Glutamatergic neuron (in vitro differentiated cells): ENCODE data around the gene HGFAC. TPM values are rescaled to one million over a fixed set of nuclear protein-coding genes. Genes with fewer than 3 reads are reported as not detected.
A peak's percentile ranks its signal among the peaks of the same experiment; 100 is the strongest.

Experiments used
- DNase-seq: peaks from one replicate; pipeline ENCODE4 v3.0.0; 2022
- H3K27ac Mint-ChIP-seq: one replicate; pipeline ENCODE4 v1.8.0; 2020; ENCODE audit warnings: mild to moderate bottlenecking, mixed read lengths, inconsistent platforms; ENCODE audit not compliant: unreplicated experiment
- H3K27me3 Mint-ChIP-seq: one replicate; pipeline ENCODE4 v1.8.0; 2020; ENCODE audit warnings: mild to moderate bottlenecking, moderate library complexity, mixed read lengths, inconsistent platforms; ENCODE audit not compliant: unreplicated experiment
- H3K36me3 Mint-ChIP-seq: one replicate; pipeline ENCODE4 v1.8.0; 2020; ENCODE audit warnings: mild to moderate bottlenecking, mixed read lengths, inconsistent platforms; ENCODE audit not compliant: unreplicated experiment
- H3K4me1 Mint-ChIP-seq: one replicate; pipeline ENCODE4 v1.8.0; 2020; ENCODE audit warnings: mild to moderate bottlenecking, low read depth, mixed read lengths, inconsistent platforms; ENCODE audit not compliant: unreplicated experiment
- H3K4me3 Mint-ChIP-seq: one replicate; pipeline ENCODE4 v1.8.0; 2020; ENCODE audit warnings: mild to moderate bottlenecking, mixed read lengths, inconsistent platforms; ENCODE audit not compliant: unreplicated experiment
- H3K9me3 Mint-ChIP-seq: one replicate; pipeline ENCODE4 v1.8.0; 2020; ENCODE audit warnings: mild to moderate bottlenecking, moderate library complexity, mixed read lengths, inconsistent platforms; ENCODE audit not compliant: unreplicated experiment
- CTCF ChIP-seq: fragments of 200-600 bp; sonication (generic); IDR thresholded peaks from one replicate; pipeline ENCODE4 v1.5.0; 2021; ENCODE audit not compliant: partially characterized antibody, unreplicated experiment
- total RNA-seq: library from RNA; stranded (reverse); fragmentation: NEBNext Ultra II Directional; extraction: Animal tissue kit (Norgen Biotek cat#: 25700); gene quantifications from one replicate; pipeline ENCODE4 v1.2.1, GENCODE V29; 2021; ENCODE audit not compliant: unreplicated experiment

Gene HGFAC
- total RNA-seq, 1 donor from 2014 or later: 9.4 TPM

GRCh38 chr4:3476341-3476747 lies 34.6 kb downstream of the HGFAC start:
- no peak for TF ChIP-seq CTCF
- no peaks in the 10 kb centered on the region for H3K9me3 Mint-ChIP-seq
- DNase-seq: peak; percentile 22
- H3K4me1 Mint-ChIP-seq: peaks cover 4% of the 10 kb centered on the region
- peaks cover 5% of the 10 kb centered on the region for H3K27me3 Mint-ChIP-seq
- no peaks in the 10 kb centered on the region for H3K36me3 Mint-ChIP-seq
- H3K27ac Mint-ChIP-seq: no peak overlapping the region
- no peak overlapping the region for H3K4me3 Mint-ChIP-seq

- no peaks in the 10 kb centered on the region for H3K36me3 Mint-ChIP-seq
These were observed 35.4 kb downstream of the HGFAC start for GRCh38 chr4:3476936-3477749.

GRCh38 chr4:3477750-3478430 lies 36.1 kb downstream of the HGFAC start:
- TF ChIP-seq CTCF: no peak
- DNase-seq: peak; percentile 23
- Mint-ChIP-seq H3K27me3 (peaks cover 5% of the 10 kb centered on the region), H3K4me1 (peaks cover 4% of the 10 kb centered on the region), H3K9me3 (peaks cover 2% of the 10 kb centered on the region), H3K4me3 (no peak overlapping the region), H3K36me3 (no peaks in the 10 kb centered on the region), H3K27ac (no peak overlapping the region)

More at GRCh38 chr4:3476936-3477749, 35.4 kb downstream of the HGFAC start:
- peak; percentile 13 for DNase-seq
- Mint-ChIP-seq H3K4me3 (no peak overlapping the region), H3K27me3 (peaks cover 5% of the 10 kb centered on the region), H3K27ac (no peak overlapping the region), H3K9me3 (no peaks in the 10 kb centered on the region), H3K4me1 (peaks cover 4% of the 10 kb centered on the region)
- no peak for TF ChIP-seq CTCF

- H3K4me3 Mint-ChIP-seq: no peak overlapping the region
- peaks cover 5% of the 10 kb centered on the region for H3K27me3 Mint-ChIP-seq
- no peak for TF ChIP-seq CTCF
- peaks cover 4% of the 10 kb centered on the region for H3K4me1 Mint-ChIP-seq
- H3K36me3 Mint-ChIP-seq: no peaks in the 10 kb centered on the region
- H3K27ac Mint-ChIP-seq: no peak overlapping the region
- peaks cover 2% of the 10 kb centered on the region for H3K9me3 Mint-ChIP-seq
- peak; percentile 18 for DNase-seq
These were observed 36.9 kb downstream of the HGFAC start for GRCh38 chr4:3478446-3479357.
